ENCODE results near the gene ERO1B. TPM values are rescaled to one million over a fixed set of nuclear protein-coding genes. Genes with fewer than 3 reads are reported as not detected.

Gene ERO1B
- total RNA-seq, 1 donor from 2014 or later, result 15.4 TPM

DNA sequence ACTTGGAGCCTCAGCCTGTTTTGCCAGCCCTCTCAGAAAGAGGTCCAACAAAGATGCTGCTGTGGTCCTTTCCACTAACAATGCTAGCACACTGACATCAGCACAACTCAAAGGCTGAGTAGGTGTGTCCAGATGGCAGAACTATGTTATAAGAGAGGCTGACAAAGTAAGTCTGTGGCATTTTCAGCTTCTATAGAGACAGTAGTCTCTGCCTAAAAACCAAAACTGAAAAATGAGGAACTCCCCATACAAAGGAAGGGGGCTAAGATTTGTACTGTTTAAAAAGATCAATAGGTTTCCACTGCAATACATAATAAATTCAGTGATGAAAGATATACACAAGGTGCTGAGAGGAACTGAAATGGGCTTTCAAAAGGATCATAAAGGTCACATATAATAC, 12.3 kb downstream of the ERO1B start:
- H3K9me3 Mint-ChIP-seq (ENCODE audit: low read depth), result no peaks in the 10 kb centered on the region

DNA sequence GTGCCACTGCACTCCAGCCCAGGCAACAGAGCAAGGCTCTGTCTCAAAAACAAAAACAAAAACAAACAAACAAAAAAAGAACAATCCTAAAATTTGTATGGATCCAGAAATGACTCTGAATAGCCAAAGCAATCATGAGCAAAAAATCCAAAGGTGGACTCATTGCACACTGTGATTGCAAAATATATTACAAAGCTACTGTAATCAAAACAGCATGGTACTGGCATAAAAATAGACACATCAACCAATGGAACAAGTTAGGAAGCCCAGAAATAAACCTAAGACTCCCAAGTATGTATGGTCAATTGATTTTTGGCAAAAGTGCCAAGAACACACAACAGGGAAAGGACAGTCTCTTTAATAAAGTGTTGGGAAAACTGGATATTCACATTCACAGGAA, 19.9 kb downstream of the ERO1B start:
- Mint-ChIP-seq H3K4me3 (ENCODE audit: low read depth) (no peak overlapping the region), H3K27me3 (peaks cover 23% of the 10 kb centered on the region), H3K36me3 (ENCODE audit: insufficient read depth) (peaks cover 33% of the 10 kb centered on the region), H3K9me3 (ENCODE audit: low read depth) (peaks cover 33% of the 10 kb centered on the region), H3K27ac (no peak overlapping the region), H3K4me1 (ENCODE audit: low read depth) (peaks cover 3% of the 10 kb centered on the region)
- DNase-seq (ENCODE audit: low spot score, unreplicated experiment), result no peak
- TF ChIP-seq, protein P1, sequence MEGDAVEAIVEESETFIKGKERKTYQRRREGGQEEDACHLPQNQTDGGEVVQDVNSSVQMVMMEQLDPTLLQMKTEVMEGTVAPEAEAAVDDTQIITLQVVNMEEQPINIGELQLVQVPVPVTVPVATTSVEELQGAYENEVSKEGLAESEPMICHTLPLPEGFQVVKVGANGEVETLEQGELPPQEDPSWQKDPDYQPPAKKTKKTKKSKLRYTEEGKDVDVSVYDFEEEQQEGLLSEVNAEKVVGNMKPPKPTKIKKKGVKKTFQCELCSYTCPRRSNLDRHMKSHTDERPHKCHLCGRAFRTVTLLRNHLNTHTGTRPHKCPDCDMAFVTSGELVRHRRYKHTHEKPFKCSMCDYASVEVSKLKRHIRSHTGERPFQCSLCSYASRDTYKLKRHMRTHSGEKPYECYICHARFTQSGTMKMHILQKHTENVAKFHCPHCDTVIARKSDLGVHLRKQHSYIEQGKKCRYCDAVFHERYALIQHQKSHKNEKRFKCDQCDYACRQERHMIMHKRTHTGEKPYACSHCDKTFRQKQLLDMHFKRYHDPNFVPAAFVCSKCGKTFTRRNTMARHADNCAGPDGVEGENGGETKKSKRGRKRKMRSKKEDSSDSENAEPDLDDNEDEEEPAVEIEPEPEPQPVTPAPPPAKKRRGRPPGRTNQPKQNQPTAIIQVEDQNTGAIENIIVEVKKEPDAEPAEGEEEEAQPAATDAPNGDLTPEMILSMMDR (IDR thresholded peaks at IDR 0.05; ENCODE audit: unreplicated experiment), result no peak

More for the DNA sequence above, 12.3 kb downstream of the ERO1B start:
- Mint-ChIP-seq H3K4me3 (ENCODE audit: low read depth) (no peak overlapping the region), H3K4me1 (ENCODE audit: low read depth) (no peaks in the 10 kb centered on the region), H3K27ac (no peak overlapping the region), H3K27me3 (peaks cover 11% of the 10 kb centered on the region), H3K36me3 (ENCODE audit: insufficient read depth) (peaks cover 4% of the 10 kb centered on the region)
- DNase-seq (ENCODE audit: low spot score, unreplicated experiment), result no peak
- TF ChIP-seq, protein P1 (IDR thresholded peaks at IDR 0.05; ENCODE audit: unreplicated experiment), result no peak

DNA sequence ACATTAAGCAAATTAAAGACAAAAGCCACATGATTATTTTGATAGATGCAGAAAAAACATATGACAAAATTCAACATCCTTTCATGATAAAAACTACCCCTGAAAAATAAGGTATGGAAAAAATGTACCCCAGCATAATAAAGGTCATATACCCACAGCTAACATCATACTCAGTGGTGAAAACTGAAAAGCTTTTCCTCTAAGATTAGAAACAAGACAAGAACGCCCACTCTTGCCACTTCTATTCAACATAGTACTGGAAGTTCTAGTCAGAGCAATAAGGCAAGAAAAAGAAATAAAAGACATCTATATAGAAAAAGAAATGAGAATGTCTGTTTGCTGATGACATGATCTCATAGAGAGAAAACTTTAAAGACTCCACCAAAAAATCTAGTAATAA, 20.7 kb downstream of the ERO1B start:
- no peak for DNase-seq (ENCODE audit: low spot score, unreplicated experiment)
- Mint-ChIP-seq H3K4me3 (ENCODE audit: low read depth) (no peak overlapping the region), H3K27ac (no peak overlapping the region), H3K9me3 (ENCODE audit: low read depth) (peaks cover 33% of the 10 kb centered on the region), H3K36me3 (ENCODE audit: insufficient read depth) (peaks cover 31% of the 10 kb centered on the region), H3K27me3 (peaks cover 32% of the 10 kb centered on the region), H3K4me1 (ENCODE audit: low read depth) (peaks cover 3% of the 10 kb centered on the region)
- TF ChIP-seq, protein P1 (IDR thresholded peaks at IDR 0.05; ENCODE audit: unreplicated experiment), result no peak

DNA sequence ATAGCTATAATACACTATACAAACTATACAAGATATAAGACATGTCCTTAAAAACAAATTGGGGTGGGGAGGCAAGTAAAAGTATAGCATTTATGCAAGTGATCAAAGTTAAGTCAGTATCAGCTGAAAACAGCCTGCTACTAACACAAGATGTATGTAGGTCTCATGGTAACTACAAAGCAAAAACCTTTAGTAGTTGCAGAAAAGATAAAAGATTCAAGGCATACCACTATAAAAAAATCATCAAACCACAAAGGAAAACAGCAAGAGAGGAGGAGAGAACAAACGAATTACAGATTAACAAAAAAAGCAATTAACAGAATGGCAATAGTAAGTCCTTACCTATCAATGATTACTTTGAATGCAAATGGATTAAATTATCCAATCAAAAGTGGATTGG, 22.7 kb downstream of the ERO1B start:
- H3K36me3 Mint-ChIP-seq (ENCODE audit: insufficient read depth), result peaks cover 31% of the 10 kb centered on the region
- no peak for DNase-seq (ENCODE audit: low spot score, unreplicated experiment)
- no peak overlapping the region for H3K4me3 Mint-ChIP-seq (ENCODE audit: low read depth)
- H3K9me3 Mint-ChIP-seq (ENCODE audit: low read depth), result peaks cover 33% of the 10 kb centered on the region
- peaks cover 3% of the 10 kb centered on the region for H3K4me1 Mint-ChIP-seq (ENCODE audit: low read depth)
- H3K27me3 Mint-ChIP-seq, result peaks cover 39% of the 10 kb centered on the region
- TF ChIP-seq, protein P1 (IDR thresholded peaks at IDR 0.05; ENCODE audit: unreplicated experiment), result no peak
- H3K27ac Mint-ChIP-seq, result no peak overlapping the region

DNA sequence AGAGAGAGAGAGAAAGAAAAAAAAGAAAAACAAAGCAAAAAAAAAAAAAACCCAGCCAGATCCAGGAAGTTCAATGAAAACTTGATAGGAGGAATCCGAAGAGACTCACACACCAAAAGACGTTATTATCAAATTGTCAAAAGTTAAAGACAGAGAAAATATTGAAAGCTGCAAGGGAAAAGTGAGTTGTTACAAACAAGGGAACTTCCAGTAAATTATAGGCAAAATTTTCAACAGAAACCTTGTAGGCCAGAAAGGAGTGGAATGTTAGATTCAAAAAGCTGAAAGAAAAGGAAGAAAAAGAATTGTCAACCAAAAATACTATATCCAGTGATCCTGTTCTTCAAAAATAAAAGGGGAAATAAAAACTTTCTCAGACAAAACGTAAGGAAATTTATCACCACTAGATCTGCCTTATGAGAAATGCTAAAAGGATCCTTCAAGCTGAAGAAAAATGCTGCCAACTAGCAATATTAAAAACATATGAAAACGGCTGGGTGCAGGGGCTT, 23.6 kb downstream of the ERO1B start:
- Mint-ChIP-seq H3K27me3 (peaks cover 43% of the 10 kb centered on the region), H3K36me3 (ENCODE audit: insufficient read depth) (peaks cover 31% of the 10 kb centered on the region), H3K4me3 (ENCODE audit: low read depth) (no peak overlapping the region), H3K4me1 (ENCODE audit: low read depth) (peaks cover 3% of the 10 kb centered on the region), H3K27ac (no peak overlapping the region), H3K9me3 (ENCODE audit: low read depth) (peaks cover 33% of the 10 kb centered on the region)
- TF ChIP-seq, protein P1 (IDR thresholded peaks at IDR 0.05; ENCODE audit: unreplicated experiment), result no peak
- no peak for DNase-seq (ENCODE audit: low spot score, unreplicated experiment)
